Suppressor macrophage treated with lipopolysaccharide for 4 hours (primary cell): ENCODE measurements around the gene CCDC187.

Experiments
- DNase-seq: peaks from one replicate; pipeline ENCODE4 v3.0.0-alpha.2; 2020

Gene CCDC187

DNA sequence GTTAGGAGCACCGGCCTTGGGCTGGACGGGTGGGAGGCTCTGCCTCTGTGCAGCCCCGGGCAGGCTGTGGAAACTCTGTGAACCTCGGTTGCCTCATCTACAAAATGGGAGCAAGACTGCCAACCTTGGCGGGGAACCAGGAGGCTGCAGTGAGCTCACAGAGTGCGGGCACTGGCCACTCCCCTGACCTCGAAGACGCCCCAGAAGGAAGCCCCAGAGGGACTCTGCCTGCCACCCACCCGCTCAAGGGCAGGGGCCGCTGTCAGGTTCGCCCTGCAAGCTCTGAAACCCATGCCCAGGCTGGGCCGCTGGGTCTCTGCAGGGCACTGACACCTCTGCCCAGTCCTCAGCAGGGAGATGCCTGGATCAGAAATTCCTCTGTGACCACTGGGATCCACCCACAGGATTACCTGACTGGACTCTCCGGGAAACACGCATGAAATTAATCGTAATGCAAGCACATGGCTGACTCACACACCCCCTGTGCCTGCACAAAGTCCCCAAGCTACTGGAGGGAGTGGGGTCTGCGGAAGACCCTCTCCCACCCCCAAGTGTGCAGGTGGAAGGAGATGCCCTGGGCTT lies 7.4 kb downstream of the CCDC187 start:
- DNase-seq: no peak

- DNase-seq: no peak
These were observed 8.1 kb downstream of the CCDC187 start for GRCh38 chr9:136295542-136296433.

DNA sequence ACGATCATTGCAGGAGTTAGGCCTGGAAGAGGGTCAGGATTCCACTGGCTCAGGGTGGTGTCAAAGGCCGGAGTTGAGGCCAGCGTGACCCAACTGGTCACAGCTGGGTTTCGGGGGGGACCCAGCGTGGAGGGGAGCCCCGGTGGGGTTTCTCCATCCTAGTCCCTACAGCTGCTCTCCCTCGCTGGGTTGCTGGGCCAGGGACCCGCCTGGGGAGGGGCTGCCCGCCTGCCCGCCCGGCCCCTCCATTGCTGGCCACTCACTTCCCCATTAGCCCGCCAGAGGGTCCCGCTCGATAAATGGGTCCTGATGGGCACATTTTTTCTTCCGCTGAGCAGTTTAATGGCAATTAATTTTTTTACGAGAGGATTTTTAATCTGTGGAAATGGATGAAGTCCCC lies 8.8 kb downstream of the CCDC187 start:
- DNase-seq: no peak

DNA sequence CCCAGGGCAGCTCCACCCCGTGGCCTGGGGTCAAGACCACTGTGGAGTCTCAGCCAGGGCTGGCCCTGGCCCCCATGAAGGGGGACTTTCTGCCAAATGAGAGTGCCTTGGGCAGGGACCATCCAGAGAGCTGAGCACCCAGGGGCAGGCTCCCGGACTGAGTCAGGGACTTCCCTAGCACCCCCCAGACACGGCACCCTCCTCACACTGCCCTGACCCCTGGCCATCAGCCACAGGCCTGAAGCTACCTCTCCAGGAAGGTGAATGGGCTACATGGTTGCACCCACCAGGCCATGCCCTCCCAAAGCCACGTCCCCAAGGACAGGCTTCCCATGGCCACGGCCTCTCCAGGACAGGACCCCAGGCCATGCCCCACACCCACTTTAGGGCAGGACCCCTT lies 9.5 kb downstream of the CCDC187 start:
- DNase-seq: no peak

DNA sequence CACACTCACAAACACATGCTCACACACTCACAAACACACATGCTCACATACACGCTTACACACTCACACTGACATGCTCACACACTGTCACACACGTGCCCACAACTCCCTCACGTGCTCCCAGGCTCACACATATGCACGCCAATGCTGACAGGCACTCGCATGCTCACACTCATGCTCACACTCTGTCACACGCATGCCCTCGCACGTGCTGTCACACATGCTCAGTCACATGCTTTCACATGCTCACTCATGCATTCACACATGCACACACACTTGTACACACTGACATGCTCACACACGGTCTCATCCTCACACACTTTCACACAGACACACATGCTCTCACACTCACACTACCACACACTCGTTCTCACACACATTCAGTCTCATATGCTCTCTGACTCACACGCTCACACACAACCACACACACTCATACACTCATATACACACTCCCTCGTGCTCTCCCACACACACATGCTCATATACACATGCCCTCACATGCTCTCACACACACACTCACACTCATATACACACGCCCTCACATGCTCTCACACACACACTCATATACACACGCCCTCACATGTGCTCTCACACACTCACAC lies 10.3 kb downstream of the CCDC187 start:
- DNase-seq: no peak

DNA sequence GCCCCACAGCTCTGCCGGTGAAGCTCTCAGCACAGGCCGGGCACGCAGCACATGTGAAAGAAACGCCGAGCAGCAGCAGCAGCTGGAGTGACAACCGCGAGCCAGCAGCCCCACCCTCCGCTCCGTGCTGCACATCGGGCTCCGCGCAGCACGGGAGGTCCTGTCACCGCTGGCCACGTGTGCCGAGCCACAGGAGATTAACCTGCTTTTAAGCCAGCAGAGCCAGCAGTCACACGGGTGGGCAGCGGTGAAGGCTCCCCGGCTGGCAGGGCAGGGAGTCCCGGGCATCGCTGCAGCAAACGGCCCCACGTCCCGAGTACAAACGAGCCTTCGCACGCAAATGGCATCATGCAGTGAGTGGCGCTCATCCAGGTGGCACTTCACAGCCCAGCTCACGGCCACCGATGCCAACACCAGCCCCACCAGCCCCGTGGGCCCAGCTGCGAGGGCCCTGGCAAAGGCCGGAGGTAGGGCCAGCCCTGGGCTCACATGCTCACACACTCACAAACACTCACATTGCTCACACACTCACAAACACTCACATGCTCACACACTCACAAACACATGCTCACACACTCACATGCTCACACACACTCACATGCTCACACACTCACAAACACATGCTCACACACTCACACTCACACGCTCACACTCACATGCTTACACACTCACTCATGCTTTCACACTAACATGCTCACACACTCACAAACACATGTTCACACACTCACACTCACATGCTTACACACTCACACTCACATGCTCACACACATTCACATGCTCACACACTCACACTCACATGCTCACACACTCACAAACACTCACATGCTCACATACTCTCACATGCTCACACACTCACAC lies 11.1 kb downstream of the CCDC187 start:
- no peak for DNase-seq

DNA sequence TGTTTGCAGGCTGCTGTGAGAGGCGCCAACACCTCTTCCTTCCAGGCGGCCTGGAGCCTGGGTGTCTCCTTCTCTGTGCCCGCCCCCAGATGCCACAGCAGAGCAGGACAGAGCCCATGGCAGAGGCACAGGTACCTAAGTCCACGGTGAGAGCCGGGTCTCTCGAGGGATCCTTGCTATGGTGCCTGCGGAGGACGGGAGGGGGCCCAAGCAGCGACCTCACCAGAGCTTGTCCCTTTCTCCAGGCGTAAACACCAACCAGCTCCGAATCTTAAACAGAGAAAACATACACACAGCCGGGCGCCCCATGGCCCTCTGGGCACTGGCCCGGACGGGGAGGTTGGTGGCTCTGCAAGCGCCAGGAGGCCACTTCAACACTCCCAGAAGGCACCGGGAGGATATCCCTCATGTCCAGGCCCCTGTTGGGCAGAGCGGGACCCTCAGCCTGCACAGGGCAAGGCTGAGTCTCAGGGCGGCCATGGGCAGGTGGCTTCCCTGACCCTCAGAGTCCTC lies 11.8 kb downstream of the CCDC187 start:
- DNase-seq: no peak

GRCh38 chr9:136291306-136292025 lies 12.4 kb downstream of the CCDC187 start:
- no peak for DNase-seq

DNA sequence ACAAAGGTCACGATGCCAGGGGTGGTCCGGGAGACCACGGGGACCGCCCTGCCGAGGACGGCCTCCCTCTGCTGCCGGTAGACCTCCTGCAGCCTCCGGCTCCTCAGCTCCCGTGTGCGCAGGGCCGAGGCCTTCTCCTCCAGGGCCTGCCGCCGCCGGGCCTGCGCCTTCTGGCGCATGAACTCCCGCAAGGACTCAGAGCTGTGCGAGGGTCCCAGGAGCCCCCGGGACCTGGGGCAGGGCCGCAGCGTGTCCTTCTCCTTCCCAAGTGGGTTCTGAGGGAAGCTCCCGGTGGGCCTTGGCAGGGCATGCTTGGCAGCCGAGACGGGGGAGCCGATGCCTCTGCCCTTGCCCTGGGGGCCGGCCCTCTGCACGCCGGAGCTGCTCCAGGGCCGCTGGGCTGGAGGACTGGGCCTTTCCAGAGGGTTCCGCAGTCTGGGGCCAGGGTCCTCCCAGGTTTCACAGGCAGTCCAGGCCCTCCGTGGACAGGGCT lies 13.3 kb downstream of the CCDC187 start:
- no peak for DNase-seq

GRCh38 chr9:136289651-136290507 lies 14.0 kb downstream of the CCDC187 start:
- DNase-seq: no peak

GRCh38 chr9:136287960-136288753 lies 15.7 kb downstream of the CCDC187 start:
- no peak for DNase-seq

GRCh38 chr9:136286987-136287379 lies 16.9 kb downstream of the CCDC187 start:
- no peak for DNase-seq

DNA sequence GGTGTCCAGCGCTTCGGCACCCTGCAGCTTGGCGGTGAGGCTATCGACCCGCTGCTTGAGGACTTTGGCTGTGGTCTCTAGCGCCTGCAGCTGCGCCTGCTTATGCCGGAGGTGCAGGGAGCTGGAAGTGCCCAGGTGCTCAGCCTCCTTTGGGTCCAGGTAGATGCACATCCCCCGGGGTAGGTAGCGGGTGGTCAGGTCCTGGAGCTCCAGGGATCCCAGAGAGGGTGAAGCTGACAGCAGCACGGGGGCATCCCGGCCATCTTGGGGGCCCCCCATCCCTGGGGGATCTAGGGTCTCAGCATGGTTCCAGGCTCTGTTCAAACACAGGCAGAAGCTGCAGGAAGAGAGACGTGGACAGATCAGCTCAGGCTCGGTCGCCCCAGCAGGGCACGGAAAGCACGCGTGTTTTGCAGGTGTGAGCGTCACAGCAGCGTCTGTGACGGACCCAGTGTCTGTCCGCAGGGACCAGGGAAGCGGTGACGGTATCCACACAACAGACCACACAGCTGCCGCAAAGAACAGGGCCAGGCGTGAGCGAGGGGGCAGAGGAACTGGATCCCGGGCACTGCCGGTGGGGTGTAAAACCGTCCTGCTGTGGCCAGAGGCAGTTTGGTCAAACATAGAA lies 17.4 kb downstream of the CCDC187 start:
- no peak for DNase-seq

DNA sequence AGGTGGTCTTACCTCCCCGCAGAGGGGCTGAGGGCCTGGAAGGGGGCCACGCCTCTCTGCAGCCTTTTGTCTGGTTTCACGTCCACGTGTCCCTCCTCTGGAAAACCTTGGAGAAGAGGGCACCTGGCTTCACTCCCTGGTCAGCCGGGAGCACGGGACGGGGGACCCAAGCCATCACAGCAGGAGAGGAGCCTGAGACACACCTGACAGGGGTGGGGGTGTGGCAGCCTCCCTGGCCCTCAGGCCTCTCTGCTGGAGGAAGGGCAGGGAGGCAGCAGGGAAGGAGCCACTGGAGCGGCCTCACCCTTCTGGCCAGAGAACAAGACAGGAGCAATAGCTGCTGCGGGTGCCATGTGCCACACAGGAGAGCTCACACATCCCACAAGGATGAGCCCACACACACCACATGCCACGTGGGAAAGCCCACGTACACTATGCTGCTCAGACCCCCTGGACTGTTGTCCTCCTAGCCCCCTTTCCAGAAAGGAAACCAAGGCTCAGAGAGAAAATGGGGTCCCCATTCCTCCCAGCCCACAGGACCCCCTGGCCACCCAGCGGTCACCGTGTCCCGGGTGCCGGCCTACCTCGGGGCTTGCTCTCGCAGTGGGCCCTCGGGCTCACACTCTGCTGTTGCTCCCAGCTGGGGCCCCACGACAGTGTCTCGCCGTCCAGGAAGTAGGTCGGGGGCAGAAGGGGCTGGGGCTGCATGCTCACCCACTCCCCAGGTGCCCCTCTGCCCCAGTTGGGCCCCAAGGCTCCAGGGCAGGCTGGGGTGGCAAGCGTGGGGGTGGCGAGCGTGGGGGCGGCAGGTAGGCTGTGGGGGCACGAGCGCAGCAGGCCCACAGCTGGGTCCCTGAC lies 18.2 kb downstream of the CCDC187 start:
- no peak for DNase-seq

GRCh38 chr9:136284951-136285350 lies 18.9 kb downstream of the CCDC187 start:
- DNase-seq: no peak

DNA sequence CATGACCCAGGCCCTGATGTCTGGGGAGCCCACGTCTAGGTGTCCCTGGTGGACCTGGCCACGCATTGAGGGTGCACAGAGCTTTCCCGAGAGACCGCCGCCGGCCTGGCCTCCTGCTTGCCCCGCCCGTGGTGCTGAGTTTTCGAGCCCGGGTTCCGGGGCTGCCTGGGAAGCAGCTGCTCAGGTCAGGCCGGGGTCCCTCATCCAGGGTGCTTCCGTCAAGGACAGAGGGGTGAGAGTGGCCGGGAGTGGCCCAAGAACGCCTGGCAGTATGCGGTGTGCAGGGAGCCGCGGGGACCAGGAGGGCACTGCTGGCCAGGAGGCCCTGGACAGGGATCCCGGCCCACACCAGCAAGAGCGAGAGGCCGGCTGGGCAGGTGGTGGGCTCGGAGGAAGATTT lies 19.6 kb downstream of the CCDC187 start:
- DNase-seq: no peak

DNA sequence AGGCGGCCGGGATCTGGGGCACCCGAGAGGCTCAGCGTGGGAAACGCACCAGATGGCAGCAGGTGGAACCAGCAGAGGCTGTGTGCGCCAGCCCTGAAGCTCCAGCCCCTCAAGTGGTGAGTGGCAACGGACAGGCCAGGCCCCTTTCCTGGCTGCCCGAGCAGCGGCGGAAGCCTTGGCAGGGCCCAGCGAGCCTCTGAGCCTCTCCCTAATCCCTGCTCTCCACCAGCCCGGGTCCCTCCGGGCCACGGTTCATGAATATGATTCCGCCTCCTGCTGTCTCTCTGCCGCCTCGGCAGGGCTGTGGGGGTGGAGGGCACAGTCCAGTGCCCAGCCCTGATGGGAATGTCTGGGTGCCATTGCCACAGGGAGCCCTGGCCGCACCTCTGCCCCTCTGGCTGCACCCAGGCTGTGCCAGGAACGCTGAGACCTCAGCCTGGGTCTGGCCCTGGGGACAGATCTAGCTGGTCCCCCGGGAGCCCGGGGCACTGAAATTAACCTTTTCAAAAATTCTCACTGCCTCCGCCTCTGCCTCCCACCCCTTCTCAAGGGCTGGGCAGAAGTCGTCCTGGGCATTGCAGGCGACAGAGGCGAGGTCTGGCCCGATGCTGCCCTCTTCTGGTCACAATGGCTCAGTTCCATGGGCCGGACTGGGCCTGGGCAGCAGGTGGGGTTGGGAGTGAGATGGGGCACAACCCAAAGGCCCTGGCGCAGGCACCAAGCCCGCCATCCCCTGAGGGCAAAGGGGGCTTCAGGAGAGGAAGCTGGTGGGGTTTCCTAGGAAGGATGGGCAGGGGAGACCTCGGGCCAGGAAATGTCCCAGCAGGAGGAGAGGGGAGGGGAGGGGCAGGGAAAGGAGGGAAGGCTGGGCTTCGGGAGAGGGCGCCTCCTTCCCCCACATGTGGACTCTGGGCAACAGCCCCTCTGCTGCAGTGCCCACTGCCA lies 20.3 kb downstream of the CCDC187 start:
- peak; percentile 77 for DNase-seq
